HG03135 (cell line): ENCODE results near the gene ASIC2.

ENCODE experiments used
- ATAC-seq: cut with Tn5 transposase; IDR thresholded peaks from one replicate; pipeline ENCODE4 v1.9.1; 2021; ENCODE audit warnings: mild to moderate bottlenecking, moderate library complexity; ENCODE audit not compliant: unreplicated experiment

The ASIC2 gene

GRCh38 chr17:33258296-33258695, 34.8 kb downstream of the ASIC2 start:
- ATAC-seq: no peak

DNA sequence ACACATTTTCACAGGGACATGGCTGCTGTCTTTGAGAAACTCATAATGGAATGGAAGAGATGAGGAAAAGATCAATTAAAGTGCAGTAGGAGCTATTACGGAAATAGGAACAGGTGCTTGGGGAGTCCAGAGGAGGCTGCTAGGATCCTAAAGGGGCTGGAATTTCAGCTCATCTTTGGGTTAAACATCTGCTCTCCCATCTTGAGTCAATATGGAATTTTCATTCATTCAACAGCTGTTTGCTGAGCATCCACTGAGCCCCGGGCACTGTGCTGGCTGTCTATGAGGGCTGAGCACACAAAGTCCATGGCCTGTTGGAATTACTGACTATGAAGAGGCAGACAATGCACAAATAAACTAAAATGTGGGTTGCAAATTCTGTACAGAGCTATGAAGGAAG, 47.9 kb downstream of the ASIC2 start:
- ATAC-seq: no peak

GRCh38 chr17:33243732-33244131, 49.4 kb downstream of the ASIC2 start:
- no peak for ATAC-seq

DNA sequence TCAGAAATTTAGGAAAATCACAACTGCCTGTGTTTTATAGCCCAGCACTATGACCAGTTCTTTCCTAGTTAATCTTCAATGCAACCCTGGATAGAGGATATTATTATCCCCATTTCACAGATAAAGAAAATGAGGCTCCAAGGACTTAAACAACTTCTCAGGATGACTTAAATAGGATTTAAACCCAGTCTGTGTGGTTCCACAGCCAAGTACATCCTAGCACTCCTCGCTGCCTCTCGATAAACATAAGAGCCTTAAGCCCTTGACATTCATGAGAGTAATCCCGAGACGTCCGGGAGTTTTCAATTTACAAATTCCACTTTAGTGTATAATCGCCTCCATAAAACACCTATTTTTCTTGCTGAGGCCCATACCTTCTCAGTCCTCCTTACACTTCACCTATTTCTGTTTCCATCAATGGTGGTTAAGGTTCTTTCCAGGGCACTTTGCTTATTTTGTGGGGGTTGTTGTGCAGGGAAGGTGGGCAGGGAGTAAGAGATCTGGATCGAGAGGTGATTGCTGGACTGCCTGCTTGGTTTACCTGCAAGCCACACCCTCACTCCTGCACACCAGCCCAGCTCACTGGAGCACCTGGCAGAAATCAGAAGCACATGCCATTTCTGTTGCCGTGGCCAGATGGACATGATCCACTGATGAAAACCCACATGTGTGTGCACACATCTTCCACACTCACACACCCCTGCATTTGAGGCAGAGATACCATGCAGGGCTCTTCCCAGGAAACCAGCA, 50.5 kb downstream of the ASIC2 start:
- no peak for ATAC-seq

- no peak for ATAC-seq
These were observed 51.7 kb downstream of the ASIC2 start for GRCh38 chr17:33241390-33241789.

- no peak for ATAC-seq
These were observed 52.7 kb downstream of the ASIC2 start for GRCh38 chr17:33240362-33240761.

GRCh38 chr17:33239702-33240101, 53.4 kb downstream of the ASIC2 start:
- ATAC-seq: no peak

GRCh38 chr17:33234930-33235685, 58.0 kb downstream of the ASIC2 start:
- ATAC-seq: no peak

DNA sequence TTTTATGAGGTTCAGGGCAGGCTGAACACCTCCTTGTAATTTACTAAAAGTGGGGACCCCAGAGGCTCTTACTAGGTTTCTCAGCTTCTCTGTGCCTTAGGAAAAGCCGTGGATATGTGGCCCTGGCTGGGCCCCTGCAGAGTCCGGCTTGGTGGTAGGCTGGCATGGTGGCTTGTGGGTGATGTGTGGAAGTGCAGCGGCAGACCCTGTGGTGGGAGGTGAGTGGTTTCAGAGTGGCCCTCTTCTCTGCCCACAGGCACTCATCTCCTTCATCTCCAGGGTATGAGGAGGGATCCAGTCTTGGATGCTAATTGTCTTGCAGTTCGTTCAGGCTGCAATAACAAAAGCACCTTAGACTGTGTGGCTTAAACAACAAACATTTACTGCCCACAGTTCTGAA, 58.9 kb downstream of the ASIC2 start:
- ATAC-seq: no peak

DNA sequence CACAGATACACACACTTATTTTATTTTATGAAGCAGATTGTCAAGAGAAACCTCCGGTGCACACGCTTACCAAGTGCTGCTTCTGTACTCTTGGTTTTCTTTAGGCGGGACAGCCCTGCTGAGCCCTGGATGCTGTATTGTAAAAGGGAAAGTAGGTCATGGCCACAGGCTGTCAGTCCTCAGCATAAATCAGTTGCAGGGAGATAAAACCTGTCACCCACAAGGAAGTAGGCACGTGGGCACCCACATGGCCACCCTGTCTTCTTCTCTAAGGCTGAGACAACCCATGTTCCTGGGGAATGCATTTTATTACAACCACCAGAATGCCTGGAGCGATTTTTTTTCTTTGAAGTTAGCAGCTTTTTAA, 59.3 kb downstream of the ASIC2 start:
- ATAC-seq: no peak

DNA sequence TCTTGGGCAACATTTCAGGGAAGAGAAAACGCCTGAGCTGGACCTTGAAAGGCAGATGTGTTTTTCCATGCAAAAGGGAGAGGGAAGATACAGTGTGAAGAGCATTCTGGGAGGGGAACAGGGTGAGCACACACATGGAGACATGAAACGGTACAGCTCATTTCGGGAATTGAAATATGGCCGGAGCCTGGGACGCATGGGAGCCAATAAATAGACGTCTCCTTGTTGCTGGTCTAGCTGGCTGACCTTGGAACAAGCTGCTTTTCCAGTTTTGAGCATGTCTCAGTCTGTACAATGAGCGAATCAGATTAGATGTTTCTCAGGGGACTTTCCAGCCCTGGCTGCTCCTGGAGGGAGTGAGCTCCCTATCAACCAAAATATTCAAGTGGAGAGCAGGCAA, 63.6 kb downstream of the ASIC2 start:
- no peak for ATAC-seq

DNA sequence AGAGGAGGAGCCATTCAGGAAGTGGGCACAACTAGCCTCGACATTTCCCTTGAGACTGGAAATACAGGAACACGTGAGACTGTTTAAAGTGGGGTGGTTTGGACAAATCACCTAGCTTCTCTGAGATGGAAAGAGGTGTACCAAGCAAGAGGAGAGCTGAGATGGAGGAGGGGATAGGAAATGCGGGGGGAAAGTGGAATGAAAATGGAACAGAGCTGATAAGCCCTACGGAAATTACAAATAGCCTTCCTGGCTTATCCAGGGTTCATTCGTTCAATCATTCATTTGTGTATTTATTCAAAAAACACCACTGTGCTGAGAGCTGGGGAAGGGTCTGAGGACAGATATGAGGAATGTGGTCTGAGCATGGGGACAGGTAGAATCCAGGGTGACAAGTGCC, 64.1 kb downstream of the ASIC2 start:
- no peak for ATAC-seq

DNA sequence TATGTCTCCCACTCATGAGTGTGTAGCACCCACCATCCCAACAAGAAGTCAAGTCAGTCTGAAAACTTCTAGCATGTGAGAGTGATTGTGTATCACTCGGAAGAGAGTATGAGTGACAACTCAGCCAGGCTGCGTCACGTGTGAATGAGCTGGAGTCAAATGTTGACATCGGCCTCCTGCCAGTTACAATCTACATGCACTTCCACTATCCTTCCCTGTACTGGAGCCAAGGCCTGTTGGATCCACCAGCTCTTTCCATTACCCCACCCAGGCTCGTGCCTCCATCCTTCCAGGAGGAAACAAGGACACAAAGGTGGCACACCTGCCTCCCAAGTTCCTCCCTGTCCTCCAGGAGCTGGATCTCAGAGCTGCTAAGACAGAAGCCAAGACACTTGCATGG, 64.5 kb downstream of the ASIC2 start:
- ATAC-seq: no peak

DNA sequence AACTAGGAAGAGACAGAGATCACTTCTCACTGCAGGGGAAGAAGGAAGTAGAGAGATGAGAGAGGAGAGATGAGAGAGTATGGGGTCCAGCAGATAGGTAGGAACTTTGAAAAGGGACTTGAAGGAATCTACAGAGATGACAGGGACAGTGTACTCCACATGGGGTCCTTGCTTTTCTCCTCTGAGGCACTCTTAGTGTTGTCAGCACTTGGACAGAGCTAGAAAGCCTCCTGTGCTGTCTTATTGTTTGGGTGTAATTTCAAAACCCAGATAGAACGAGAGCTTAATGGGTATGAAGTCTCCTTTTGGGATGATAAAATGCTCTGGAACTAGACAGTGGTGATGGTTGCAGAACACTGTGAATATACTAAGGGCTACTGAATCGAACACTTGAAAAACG, 65.2 kb downstream of the ASIC2 start:
- no peak for ATAC-seq

GRCh38 chr17:33225994-33226393, 67.1 kb downstream of the ASIC2 start:
- ATAC-seq: no peak

DNA sequence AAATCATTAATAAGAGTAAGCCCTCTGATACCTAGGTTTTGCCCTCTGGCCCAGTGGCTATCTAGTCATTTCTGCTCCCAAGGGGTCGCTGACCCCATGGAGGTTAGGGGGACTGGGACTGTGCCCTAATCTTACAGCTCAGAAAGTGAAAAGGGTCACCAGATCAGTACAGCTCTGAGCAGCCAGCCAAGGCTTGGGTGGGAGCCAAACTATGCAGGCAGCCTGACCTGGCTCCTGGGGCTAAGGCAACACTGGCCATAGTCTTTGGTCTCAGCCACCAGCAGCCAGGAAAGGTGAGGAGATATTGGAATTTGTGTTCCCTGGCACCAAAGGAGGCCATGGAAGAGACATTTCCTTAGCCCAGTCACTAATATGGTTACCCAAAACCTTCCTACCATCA, 67.6 kb downstream of the ASIC2 start:
- no peak for ATAC-seq

DNA sequence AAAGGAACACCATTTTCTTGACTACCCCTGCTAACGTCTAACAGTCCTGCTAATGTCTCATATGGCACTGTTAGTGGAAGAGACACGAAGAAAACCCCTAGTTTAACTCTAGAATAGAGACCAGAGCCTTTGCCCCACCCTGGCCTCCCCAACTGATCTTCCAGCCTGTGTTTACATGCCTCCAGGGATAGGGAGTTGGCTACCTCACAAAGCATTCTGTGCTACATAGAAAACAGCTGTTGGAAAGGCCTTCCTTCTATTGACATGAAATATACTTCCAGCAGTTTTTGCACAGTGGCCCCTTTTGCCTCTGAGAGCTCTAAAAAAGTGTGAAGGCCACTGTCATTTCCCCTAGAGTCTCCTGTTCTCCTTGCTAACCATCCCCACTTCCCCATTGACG, 73.1 kb downstream of the ASIC2 start:
- ATAC-seq: no peak

GRCh38 chr17:33218698-33219601, 74.1 kb downstream of the ASIC2 start:
- no peak for ATAC-seq

DNA sequence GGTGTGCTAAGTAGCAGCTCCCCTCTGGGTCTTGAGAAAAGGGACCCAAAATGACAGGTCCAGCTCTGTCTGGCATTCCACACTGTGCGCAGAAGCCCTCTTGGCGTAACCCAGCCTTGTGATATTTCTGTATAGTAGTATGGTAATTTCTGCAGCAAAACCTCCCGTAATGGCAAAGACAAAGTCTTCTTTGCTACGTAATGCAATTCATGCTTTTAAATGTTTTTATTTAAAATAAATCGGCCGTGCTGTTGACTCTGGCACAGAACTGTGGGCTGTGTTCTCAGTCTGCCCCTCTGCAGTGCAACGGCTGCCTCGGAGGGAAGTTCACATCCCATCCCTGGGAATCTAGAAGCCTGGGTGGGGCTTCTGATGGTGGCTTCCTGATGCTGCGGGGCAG, 75.2 kb downstream of the ASIC2 start:
- ATAC-seq: no peak

- no peak for ATAC-seq
These were observed 78.1 kb downstream of the ASIC2 start for GRCh38 chr17:33214996-33215395.

DNA sequence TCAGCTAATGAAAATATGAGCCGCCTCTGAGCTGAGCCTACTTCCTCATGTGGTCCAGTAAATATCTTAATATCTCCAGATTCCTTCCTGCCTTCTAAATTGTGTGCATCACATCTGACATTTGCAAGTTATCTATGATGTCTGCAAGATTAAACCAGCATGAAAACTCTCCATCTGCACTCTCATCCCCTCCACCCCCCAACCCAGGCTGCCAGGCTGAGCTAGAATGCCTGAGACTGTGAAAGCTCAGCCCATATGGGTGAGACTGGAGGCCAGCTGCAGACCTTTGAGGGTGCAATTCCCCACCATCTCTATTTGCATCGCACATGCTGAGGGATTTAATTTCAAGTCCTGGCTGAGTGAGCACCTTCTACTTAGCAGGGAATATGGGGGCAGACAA, 82.8 kb downstream of the ASIC2 start:
- ATAC-seq: no peak

GRCh38 chr17:33209671-33210070, 83.4 kb downstream of the ASIC2 start:
- no peak for ATAC-seq
